ENCODE measurements around the gene CUX1.
A peak's percentile ranks its signal among the peaks of the same experiment; 100 is the strongest.
"Not testable (repeated sequence)": the region's sequence is repeated elsewhere in the genome, so short reads cannot be mapped to it uniquely, and the experiment has no call there.

The CUX1 gene

GRCh38 chr7:102045681-102046372, 228.4 kb downstream of the CUX1 start:
- DNase-seq (ENCODE audit: low spot score): no peak

GRCh38 chr7:102046373-102047117, 229.1 kb downstream of the CUX1 start:
- no peak for DNase-seq (ENCODE audit: low spot score)

- no peak for DNase-seq (ENCODE audit: low spot score)
Measured at GRCh38 chr7:102047167-102047566, 229.7 kb downstream of the CUX1 start.

- no peak for DNase-seq (ENCODE audit: low spot score)
Measured at GRCh38 chr7:102049765-102050164, 232.3 kb downstream of the CUX1 start.

GRCh38 chr7:102050864-102051460, 233.5 kb downstream of the CUX1 start:
- DNase-seq (ENCODE audit: low spot score): peak; percentile 34

- DNase-seq (ENCODE audit: low spot score): not testable (repeated sequence)
Measured at GRCh38 chr7:102051736-102052135, 234.3 kb downstream of the CUX1 start.

GRCh38 chr7:102054158-102054557, 236.7 kb downstream of the CUX1 start:
- DNase-seq (ENCODE audit: low spot score): no peak

GRCh38 chr7:102055181-102055976, 238.0 kb downstream of the CUX1 start:
- DNase-seq (ENCODE audit: low spot score): no peak

GRCh38 chr7:102059524-102059923, 242.1 kb downstream of the CUX1 start:
- DNase-seq (ENCODE audit: low spot score): no peak

GRCh38 chr7:102061354-102061945, 244.0 kb downstream of the CUX1 start:
- no peak for DNase-seq (ENCODE audit: low spot score)

- no peak for DNase-seq (ENCODE audit: low spot score)
Measured at GRCh38 chr7:102061981-102062390, 244.6 kb downstream of the CUX1 start.

- peak; percentile 38 for DNase-seq (ENCODE audit: low spot score)
Measured at GRCh38 chr7:102063690-102064180, 246.3 kb downstream of the CUX1 start.

GRCh38 chr7:102064361-102065025, 247.1 kb downstream of the CUX1 start:
- no peak for DNase-seq (ENCODE audit: low spot score)

- no peak for DNase-seq (ENCODE audit: low spot score)
Measured at GRCh38 chr7:102065226-102065625, 247.8 kb downstream of the CUX1 start.

GRCh38 chr7:102066476-102066875, 249.1 kb downstream of the CUX1 start:
- no peak for DNase-seq (ENCODE audit: low spot score)

GRCh38 chr7:102068846-102069245, 251.4 kb downstream of the CUX1 start:
- DNase-seq (ENCODE audit: low spot score): no peak

- no peak for DNase-seq (ENCODE audit: low spot score)
Measured at GRCh38 chr7:102069931-102070629, 252.7 kb downstream of the CUX1 start.

- no peak for DNase-seq (ENCODE audit: low spot score)
Measured at GRCh38 chr7:102072003-102072402, 254.6 kb downstream of the CUX1 start.

GRCh38 chr7:102072636-102073209, 255.3 kb downstream of the CUX1 start:
- DNase-seq (ENCODE audit: low spot score): no peak
